GM12878 (cell line): ENCODE data around the gene ESRRG. TPM values are rescaled to one million over a fixed set of nuclear protein-coding genes. Genes with fewer than 3 reads are reported as not detected.

Experiments
- ATAC-seq: fragments of 200-7000 bp; cut with Tn5 transposase; 3 replicates; pipeline ENCODE4 v1.9.1; 2020; ENCODE audit warnings: mild to moderate bottlenecking, moderate library complexity
- BruUV-seq: library from RNA; stranded (reverse); fragments of 400-500 nt; replicated peaks from 2 replicates; lab custom pipeline; 2021; lab: Mats Ljungman, UMichigan
- CTCF ChIA-PET: fragments of 300-600 bp; sonication (Branson Sonifier 250); formaldehyde crosslinking; extraction: SDS; loops from one replicate; lab custom pipeline; 2021; ENCODE audit warnings: inconsistent platforms; lab: Yijun Ruan, JAX
- POLR2A ChIA-PET: fragments of 350-600 bp; formaldehyde crosslinking; extraction: SDS; loops from one replicate; lab custom pipeline; 2021; ENCODE audit warnings: inconsistent platforms; lab: Charles Lee
- RAD21 ChIA-PET: fragments of 300-600 bp; sonication (Branson Sonifier 250); formaldehyde crosslinking; loops from one replicate; lab custom pipeline; 2023; ENCODE audit warnings: antibody characterized with exemption; ENCODE audit not compliant: unreplicated experiment; lab: Charles Lee
- SMC1A ChIA-PET: fragments of 300-600 bp; sonication (Branson Sonifier 250); formaldehyde crosslinking; loops from one replicate; lab custom pipeline; 2023; ENCODE audit not compliant: unreplicated experiment, uncharacterized antibody; lab: Charles Lee
- DNase-seq: peaks from one replicate; pipeline ENCODE4 v3.0.0-alpha.2; 2011; ENCODE audit warnings: low read depth, low spot score
- FAIRE-seq: peaks from 3 replicates; lab custom pipeline; 2011; peaks lifted over from hg19 to GRCh38; lab: Jason Lieb, UNC
- H2AFZ ChIP-seq: 2 replicates; pipeline ENCODE4 v1.6.0; 2011; ENCODE audit warnings: low read depth, low read length, control low read depth; ENCODE audit not compliant: control insufficient read depth
- H3K27ac ChIP-seq: 2 replicates; pipeline ENCODE4 v1.5.1; 2011; ENCODE audit warnings: control low read depth; ENCODE audit not compliant: control insufficient read depth, insufficient read depth
- H3K27me3 ChIP-seq, 2 experiments: replicated peaks in 1 of 2; 2 replicates each; pipeline versions ENCODE4 v1.6.0 to v1.6.1; 2011; ENCODE audit warnings: low read length in 1 of 2; ENCODE audit not compliant: control insufficient read depth in 2 of 2, insufficient read depth in 2 of 2
- H3K36me3 ChIP-seq, 2 experiments: 2 replicates each; pipeline ENCODE4 v1.5.1; 2011; ENCODE audit warnings: low read length in 1 of 2; ENCODE audit not compliant: control insufficient read depth in 2 of 2, insufficient read depth in 2 of 2
- H3K4me1 ChIP-seq: 2 replicates; pipeline ENCODE4 v1.6.1; 2011; ENCODE audit warnings: mild to moderate bottlenecking, low read length, moderate library complexity, mixed read lengths; ENCODE audit not compliant: control insufficient read depth, insufficient read depth
- H3K4me2 ChIP-seq: 2 replicates; pipeline ENCODE4 v1.6.0; 2011; ENCODE audit warnings: control low read depth; ENCODE audit not compliant: control insufficient read depth, insufficient read depth
- H3K4me3 ChIP-seq: fragments of 200-600 bp; sonication (generic); 2 replicates; pipeline ENCODE4 v1.5.1; 2016
- H3K79me2 ChIP-seq: 2 replicates; pipeline ENCODE4 v1.6.0; 2011; ENCODE audit warnings: low read length; ENCODE audit not compliant: control insufficient read depth, insufficient read depth
- H3K9ac ChIP-seq: 2 replicates; pipeline ENCODE4 v1.8.0; 2011; ENCODE audit warnings: low read length, control low read depth, mixed read lengths; ENCODE audit not compliant: control insufficient read depth, insufficient read depth
- H3K9me3 ChIP-seq: replicated peaks from 3 replicates; pipeline ENCODE4 v1.5.1; 2011; ENCODE audit warnings: mild to moderate bottlenecking, low read length; ENCODE audit not compliant: control insufficient read depth, insufficient read depth
- H4K20me1 ChIP-seq: 2 replicates; pipeline ENCODE4 v1.6.0; 2011; ENCODE audit not compliant: control insufficient read depth, insufficient read depth
- BRCA1 ChIP-seq: IDR thresholded peaks from 2 replicates; pipeline ENCODE4 v1.6.1; 2011; ENCODE audit warnings: low read depth, low read length, improper control_type of control experiment
- DPF2 ChIP-seq: fragments of 450-650 bp; IDR thresholded peaks from 2 replicates; pipeline ENCODE4 v1.6.1; 2017; ENCODE audit warnings: mild to moderate bottlenecking
- E4F1 ChIP-seq: fragments of 450-650 bp; IDR thresholded peaks from 2 replicates; pipeline ENCODE4 v1.6.1; 2018; ENCODE audit warnings: borderline replicate concordance, mild to moderate bottlenecking; ENCODE audit not compliant: partially characterized antibody
- HDAC6 ChIP-seq: fragments of 200-600 bp; sonication (generic); IDR thresholded peaks from one replicate; pipeline ENCODE4 v1.8.0; 2017; ENCODE audit warnings: antibody characterized with exemption; ENCODE audit not compliant: unreplicated experiment
- IKZF2 ChIP-seq, 2 experiments: fragments of 450-650 bp; IDR thresholded peaks; 2 replicates each; pipeline ENCODE4 v1.6.1; 2017; ENCODE audit warnings: mild to moderate bottlenecking in 2 of 2, moderate library complexity in 2 of 2
- IRF3 ChIP-seq: fragments of 450-650 bp; IDR thresholded peaks from 2 replicates; pipeline ENCODE4 v1.6.1; 2014; ENCODE audit warnings: mild to moderate bottlenecking
- MAX ChIP-seq: IDR thresholded peaks from 2 replicates; pipeline ENCODE4 v1.6.1; 2012; ENCODE audit warnings: low read depth, low read length, improper control_type of control experiment
- MTA2 ChIP-seq: fragments of 450-650 bp; IDR thresholded peaks from 2 replicates; pipeline ENCODE4 v1.6.1; 2016; ENCODE audit warnings: low read depth, mild to moderate bottlenecking, moderate library complexity
- MYC ChIP-seq: IDR thresholded peaks from 2 replicates; pipeline ENCODE4 v1.6.1; 2011; ENCODE audit warnings: mild to moderate bottlenecking, low read length, moderate library complexity, inconsistent platforms; ENCODE audit not compliant: insufficient read depth, insufficient replicate concordance, insufficient read length, severe bottlenecking
- NFIC ChIP-seq: IDR thresholded peaks from 2 replicates; pipeline ENCODE4 v1.6.1; 2012; ENCODE audit warnings: low read depth, mild to moderate bottlenecking, inconsistent platforms, low read length, moderate library complexity
- RBBP5 ChIP-seq: fragments of 200-600 bp; sonication (generic); conservative IDR thresholded peaks from 2 replicates; pipeline ENCODE4 v1.6.1; 2016
- RFX5 ChIP-seq: IDR thresholded peaks from 2 replicates; pipeline ENCODE4 v1.6.1; 2011; ENCODE audit warnings: low read depth, low read length, improper control_type of control experiment
- SIN3A ChIP-seq: IDR thresholded peaks from 2 replicates; pipeline ENCODE4 v1.6.1; 2012; ENCODE audit warnings: low read depth, low read length, improper control_type of control experiment
- TAF1 ChIP-seq: IDR thresholded peaks from 2 replicates; pipeline ENCODE4 v1.6.1; 2011; ENCODE audit warnings: mild to moderate bottlenecking, low read depth, low read length, borderline replicate concordance
- ZBTB4 ChIP-seq: fragments of 450-650 bp; formaldehyde crosslinking; IDR thresholded peaks from 2 replicates; pipeline ENCODE4 v1.4.0; 2022; ENCODE audit warnings: mild to moderate bottlenecking, moderate library complexity
- ZSCAN29 ChIP-seq: fragments of 450-650 bp; IDR thresholded peaks from 2 replicates; pipeline ENCODE4 v1.6.1; 2017; ENCODE audit warnings: mild to moderate bottlenecking, moderate library complexity
- WGBS: methylation state at CpG from one replicate; pipeline ENCODE4 v1.1.6; 2016; ENCODE audit warnings: low lambda C conversion rate; ENCODE audit not compliant: insufficient replicate concordance, insufficient coverage; ENCODE audit errors: missing lambda C conversion rate; 5-methylcytosine and 5-hydroxymethylcytosine counted together
- in situ Hi-C: fragments of 300-500 bp; cut with MboI; formaldehyde crosslinking; loops from 9 replicates; pipeline ENCODE4 v1.14.3; 2018; ENCODE audit warnings: mixed read lengths
- intact Hi-C: fragments of 100-400 bp; cut with micrococcal nuclease; formaldehyde crosslinking; loops from one replicate; pipeline ENCODE4 v1.14.2; 2022; ENCODE audit not compliant: unreplicated experiment
- polyA plus RNA-seq, 11 experiments: library from polyadenylated mRNA; depleted of rRNA in 4 of 11; unstranded in 6 of 11; stranded (reverse) in 5 of 11; fragments of >200 nt; fragmentation: Nextera tagmentation in 4 of 11; fragmentation: Illumina TruSeq in 1 of 11; extraction: Ambion mirVana in 4 of 11; extraction: Trizol in 1 of 11; gene quantifications; 1 replicate in 1 of 11; 2 replicates in 10 of 11; pipeline versions ENCODE4 v1.2.1 to v1.2.3, GENCODE V29; 2011 to 2016; ENCODE audit warnings: inconsistent platforms in 2 of 11, missing spikeins in 2 of 11, low read depth in 1 of 11
- total RNA-seq, 4 experiments: library from RNA; depleted of rRNA in 3 of 4; stranded (reverse); fragments of >200 nt in 3 of 4; fragmentation: Illumina TruSeq in 1 of 4; extraction: Trizol in 1 of 4; gene quantifications; 2 replicates each; pipeline versions ENCODE4 v1.2.1 to v1.2.3, GENCODE V29; 2013 to 2021

The ESRRG gene
- total and polyA plus RNA-seq, 10 of the 15 experiments (the other 5 are each of a cell fraction or from before 2014, with no cell fraction given) = 0.03 TPM; not detected in 9

GRCh38 chr1:216523043-216523442 is 200.2 kb downstream of the ESRRG start (continued):
- TF ChIP-seq ZBTB4 (no peak), SIN3A (no peak), TAF1 (no peak), IKZF2 (IDR thresholded peaks at IDR 0.05) (no peak), ZSCAN29 (no peak), IRF3 (no peak), BRCA1 (no peak), HDAC6 (no peak), RBBP5 (no peak), DPF2 (no peak)

- TF ChIP-seq MTA2 (no peak), HDAC6 (no peak), MYC (no peak), RFX5 (no peak), E4F1 (no peak), MAX (no peak), NFIC (no peak), IKZF2 (IDR thresholded peaks at IDR 0.05) (no peak)
- no peak overlapping the region for H3K27ac ChIP-seq
- H3K36me3 ChIP-seq = no peaks in the 10 kb centered on the region
- RAD21 ChIA-PET = no interaction called here
- no peaks in the 10 kb centered on the region for H3K27me3 ChIP-seq
- no peak overlapping the region for H3K4me3 ChIP-seq
- no peak overlapping the region for H3K9ac ChIP-seq
- no peaks in the 10 kb centered on the region for H3K4me1 ChIP-seq
- no TSS peak for BruUV-seq
- no peaks in the 10 kb centered on the region for H4K20me1 ChIP-seq
- DNase-seq = no peak
- no peak overlapping the region for H2AFZ ChIP-seq
- FAIRE-seq = no peak
- no peak overlapping the region for H3K4me2 ChIP-seq
- no peaks in the 10 kb centered on the region for H3K9me3 ChIP-seq
- no peak for ATAC-seq
- intact Hi-C loops (no loop called here), in situ Hi-C loops (no loop called here)
- POLR2A ChIA-PET = no interaction called here
- H3K79me2 ChIP-seq = no peaks in the 10 kb centered on the region
- CTCF ChIA-PET = no interaction called here
- 44% methylated on average over 8 of the region's 8 CpGs for WGBS
- SMC1A ChIA-PET = no interaction called here
Measured at GRCh38 chr1:216521477-216521876, 201.8 kb downstream of the ESRRG start.
